Activated T-cell treated with anti-CD3 and anti-CD28 coated beads for 24 hours (primary cell): Measurements from ENCODE around the gene RBP5.
A peak's percentile ranks its signal among the peaks of the same experiment; 100 is the strongest.

Source experiments
- DNase-seq: peaks from one replicate; pipeline ENCODE4 v3.0.0-alpha.2; 2020; ENCODE audit warnings: low read depth

RBP5 gene

DNA sequence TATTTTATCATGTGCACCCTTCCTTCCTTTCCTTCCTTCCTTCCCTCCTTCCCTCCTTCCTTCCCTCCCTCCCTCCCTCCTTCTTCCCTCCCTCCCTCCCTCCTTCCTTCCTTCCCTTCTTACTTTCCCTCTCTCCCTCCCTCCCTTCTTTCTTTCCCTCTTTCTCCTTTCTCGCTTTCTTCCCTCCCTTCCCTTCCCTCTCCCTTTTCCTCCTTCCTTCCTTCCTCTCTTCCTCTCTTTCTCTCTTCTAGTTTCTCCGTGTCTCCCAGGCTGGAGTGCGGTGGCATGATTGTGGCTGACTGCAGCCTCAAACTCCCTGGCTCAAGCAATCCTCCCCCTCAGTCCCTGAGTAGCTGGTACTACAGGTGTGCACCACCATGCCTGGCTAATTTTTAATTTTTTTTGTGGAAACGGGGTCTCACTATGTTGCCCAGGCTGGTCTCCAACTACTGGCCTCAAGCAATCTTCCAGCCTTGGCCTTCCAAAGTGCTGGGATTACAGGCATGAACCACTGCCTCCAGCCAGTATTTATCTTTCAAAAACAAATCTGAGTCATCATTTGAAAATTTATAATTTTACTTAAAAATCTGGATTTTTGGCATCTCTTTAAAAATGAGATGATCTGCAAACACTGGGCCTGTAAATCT is 27.5 kb downstream of the RBP5 start:
- no peak for DNase-seq

DNA sequence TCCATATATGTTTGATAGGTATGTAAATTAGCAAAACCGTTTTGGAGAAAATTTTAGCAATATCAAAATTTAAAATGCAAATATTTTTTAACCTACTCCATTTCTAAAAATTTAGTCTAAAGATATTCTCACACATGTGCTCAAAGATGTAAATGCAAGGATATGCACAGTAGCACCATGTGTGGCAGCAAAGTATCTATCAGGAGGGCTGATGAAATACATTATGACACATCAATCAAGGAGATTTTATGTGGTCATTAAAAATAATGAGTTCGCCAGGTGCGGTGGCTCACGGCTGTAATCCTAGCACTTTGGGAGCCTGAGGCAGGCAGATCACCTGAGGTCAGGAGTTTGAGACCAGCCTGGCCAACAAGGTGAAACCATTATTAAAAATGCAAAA is 28.4 kb downstream of the RBP5 start:
- no peak for DNase-seq

DNA sequence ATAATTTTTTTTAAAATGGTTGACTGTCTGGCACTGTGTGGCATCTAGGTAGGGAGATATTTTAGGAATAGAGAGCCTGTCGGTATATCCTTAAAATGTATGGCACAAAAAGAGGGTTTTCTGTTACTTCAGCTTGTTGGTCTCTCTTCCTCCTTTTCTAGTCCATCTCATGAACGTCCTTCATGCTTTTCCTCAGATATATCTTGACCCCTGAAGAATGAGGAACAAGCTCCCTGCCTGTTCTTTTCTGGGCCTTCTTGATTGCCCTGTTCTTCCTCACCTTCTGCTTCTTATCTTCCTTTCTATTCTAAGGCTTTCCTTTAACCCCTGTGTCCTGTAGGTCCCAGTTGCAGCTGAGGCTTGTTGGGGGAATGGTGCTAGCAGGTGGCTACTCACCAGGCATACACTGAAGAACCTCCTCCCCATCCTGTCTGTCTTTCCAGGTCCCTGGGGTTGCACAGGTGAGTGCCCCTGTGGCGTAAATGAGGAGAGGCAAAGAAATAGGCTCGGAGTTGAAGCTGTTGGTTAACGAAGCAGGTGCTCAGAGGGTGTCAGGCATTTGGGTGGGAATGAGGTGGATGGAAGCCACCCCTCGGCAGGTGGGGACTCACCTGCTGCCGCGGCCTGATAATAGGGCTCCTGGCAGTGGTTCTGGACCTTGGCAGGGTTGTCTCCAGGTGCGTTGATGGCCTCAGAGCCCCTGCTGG is 29.2 kb downstream of the RBP5 start:
- DNase-seq: no peak

DNA sequence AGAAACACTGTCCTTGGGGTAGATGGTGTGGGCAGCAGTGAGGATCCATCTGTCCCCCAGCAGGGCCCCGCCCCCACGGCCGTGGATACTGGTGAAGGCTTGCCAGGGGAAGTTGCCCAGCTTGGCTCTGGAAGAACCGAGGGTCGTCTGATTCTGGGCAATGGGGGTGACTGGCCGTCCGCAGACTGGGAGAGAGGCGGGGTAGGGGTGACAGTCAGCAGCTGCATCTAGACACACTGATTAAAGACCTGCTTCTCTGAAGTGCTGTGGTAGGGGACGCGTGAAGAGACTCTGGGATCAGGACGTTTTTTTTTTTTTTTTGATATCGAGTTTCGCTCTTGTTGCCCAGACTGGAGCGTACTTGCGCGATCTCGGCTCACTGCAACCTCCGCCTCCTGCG is 31.7 kb downstream of the RBP5 start:
- no peak for DNase-seq

DNA sequence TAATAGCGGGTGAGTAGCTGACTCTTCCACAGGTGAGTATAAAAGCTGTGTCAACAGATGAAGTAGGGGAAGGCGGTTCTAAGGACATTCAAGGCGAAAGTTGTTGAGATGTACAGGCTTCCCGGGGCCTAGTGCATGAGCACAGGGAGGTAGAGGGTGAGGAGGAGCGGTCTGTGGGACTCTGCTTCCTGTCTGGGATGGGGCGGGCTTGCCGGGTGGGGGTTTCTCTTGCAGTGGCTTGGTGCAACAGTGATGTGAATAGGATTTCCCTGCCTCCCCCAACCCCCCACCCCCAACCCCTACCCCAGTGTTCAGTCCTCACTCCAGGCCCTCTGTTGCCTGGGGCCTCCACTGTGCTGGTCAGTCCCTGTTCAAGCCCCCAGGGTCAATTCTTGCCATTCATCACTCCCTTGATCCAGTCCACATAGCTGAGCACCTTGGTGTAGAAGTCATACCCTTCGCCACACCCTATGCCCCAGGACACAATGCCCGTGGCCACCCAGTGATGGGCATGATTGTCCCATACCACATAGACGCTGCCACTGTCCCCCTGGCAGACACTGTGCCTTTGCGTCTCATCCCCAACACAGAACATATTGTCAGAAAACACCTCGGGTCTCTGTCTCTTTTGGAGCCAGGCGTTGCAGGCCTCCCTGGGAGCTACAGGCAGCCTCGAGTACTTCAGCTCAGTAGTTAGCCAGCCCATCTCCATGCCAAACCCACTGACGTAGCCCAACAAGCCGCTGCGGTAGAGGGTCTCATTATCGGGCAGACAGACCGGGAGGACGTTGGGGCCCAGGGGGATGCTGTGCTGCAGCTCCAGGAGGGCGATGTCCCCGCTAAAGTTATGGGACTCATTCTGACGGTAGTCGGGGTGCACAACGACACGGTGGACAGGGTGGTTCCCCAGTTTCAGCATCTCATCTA is 32.4 kb downstream of the RBP5 start:
- DNase-seq: no peak

DNA sequence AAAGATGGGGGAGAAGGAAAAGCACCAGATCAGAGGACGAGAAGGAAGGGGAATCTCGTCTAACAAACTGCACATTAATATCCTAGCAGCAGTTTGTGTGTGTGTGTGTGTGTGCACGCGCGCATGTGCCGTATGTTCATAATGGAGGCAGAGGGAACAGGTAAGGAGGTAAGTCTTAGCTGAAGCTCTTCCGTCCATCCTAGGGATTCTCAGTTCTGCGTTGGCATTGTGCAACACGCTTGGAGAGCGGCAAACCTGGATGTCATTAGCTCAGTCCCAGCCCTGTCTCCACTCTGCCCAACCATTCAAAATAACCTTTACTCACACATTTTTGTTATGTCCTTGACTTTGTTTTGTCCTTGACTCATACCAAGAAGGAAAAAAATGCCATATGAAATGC is 34.8 kb downstream of the RBP5 start:
- no peak for DNase-seq

DNA sequence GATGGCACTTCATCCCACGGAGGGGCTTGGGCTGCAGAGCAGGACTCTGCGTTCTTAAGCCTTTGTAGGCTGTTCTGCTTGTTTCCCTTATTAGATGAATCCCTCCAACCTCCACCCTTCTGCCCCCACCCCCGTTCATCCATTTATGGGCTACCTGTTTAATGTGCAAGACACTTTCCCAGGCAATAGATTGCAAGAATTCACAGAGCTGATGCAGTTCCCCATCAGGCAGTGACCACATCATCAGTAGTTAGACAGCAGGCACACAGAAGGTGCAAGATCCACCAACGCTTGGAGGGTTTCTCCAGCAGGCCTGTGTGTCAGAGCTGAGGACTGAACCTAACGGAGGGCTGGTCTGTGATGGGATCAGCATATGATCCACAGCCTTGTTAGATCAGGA is 35.2 kb downstream of the RBP5 start:
- DNase-seq: no peak

DNA sequence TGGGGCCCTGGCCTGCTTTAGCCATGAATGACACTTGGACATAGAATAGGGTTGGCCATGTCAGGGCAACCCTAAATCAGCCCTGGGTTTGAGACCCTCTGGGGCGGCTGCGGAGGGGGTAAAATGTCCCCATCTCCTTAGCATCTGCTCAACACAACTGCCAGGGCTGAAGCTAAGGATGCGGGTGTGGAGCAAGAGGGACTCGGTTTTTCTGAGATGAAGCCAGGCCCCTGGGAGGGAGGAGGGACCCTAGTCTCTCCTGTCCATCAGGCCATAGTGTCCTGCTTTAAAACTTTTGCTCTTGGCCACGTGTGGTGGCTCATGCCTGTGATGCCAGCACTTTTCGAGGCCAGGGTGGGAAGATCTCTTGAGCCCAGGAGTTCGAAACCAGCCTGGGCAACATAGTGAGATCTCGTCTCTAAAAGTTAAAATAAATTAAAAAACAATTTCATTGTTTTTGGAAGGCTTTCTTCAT is 35.7 kb downstream of the RBP5 start:
- DNase-seq: no peak

DNA sequence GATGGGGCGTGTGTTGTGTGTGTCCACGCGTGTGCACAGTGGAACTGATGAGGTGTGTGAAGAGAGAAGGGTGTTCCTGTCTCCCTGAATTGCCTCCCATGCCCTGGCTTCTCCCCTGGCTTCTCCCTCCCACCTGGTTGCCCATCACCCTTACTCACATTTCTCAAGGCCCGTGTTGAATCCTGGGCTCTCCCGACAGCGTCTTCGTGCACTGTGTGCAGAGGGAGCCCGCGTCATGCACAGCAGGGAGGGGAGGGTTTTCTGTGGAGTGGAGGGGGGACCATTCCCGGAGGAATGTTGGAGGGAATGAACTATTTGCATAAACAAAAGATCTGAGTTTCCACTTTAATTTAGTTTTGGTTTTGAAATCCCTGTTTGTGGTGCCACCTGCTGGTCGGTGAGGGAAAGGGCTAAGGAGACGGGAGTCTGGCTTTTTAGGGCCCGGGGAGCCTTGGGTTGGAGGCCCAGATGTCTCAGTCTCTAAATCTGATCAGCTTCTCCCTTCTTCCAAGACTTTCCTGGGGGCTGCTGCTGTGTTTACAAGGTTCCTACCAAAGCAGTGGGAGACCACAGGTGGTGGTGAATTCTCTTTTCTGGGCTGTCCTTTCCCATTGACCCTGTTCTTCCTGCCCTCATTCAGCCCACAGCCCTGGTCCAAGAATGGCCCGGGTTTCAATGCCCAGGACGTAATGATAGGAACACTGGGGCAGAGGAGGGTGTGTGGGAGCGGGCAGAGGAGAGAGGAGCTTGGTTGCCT is 36.3 kb downstream of the RBP5 start, which contains the start of gene C1R:
C1R (minus strand) TSS at position 217 of the 757 bp plus-strand sequence; CDS start at position 160, 57 bp downstream.
- peak; percentile 58 for DNase-seq

DNA sequence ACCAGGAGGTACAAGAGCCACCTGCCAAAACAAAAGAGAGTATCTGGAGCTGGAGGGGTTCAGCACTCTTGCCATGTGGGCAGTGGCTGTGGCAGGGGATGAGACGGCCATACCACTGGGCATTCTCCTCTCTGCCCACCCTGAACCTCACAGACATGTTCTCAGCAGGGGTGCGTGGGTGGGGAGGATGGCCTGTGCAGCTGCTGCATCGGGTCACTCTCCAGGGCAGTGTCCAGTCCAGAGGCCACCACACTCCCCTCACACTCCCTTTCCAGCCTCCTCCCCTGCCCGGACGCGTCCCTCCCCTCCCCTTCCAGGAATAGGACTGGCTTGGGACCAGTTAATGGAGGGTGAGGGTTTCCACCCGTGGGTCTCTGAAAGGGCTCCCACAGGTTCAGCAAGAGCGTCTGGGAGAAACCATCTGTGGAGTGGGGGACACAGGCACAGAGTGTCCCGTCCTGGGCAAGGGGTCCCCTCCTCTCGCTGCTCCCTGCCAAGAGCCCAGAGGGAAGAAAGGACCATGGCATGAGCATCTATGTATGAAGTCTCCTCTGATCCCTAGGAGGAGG is 36.9 kb downstream of the RBP5 start:
- no peak for DNase-seq

DNA sequence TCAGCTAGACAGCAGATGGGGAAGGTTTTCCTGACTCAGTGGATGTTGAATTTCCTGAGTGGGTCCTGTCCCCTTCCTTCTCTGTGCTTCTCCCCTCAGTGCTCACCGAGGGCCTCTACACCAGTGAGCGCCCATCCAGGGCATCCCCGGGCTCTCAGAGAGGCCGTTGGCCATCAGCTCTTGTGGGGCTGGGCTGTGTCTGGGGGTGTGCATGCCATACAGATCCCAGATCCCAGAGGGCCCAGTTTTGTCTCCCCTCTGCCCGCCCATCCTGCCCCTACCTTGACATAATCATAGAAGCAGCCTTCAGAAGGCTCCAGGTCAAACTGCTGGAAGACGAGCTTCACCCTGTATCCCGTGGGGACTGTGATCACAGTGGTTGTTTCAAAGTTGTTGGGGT is 37.5 kb downstream of the RBP5 start:
- no peak for DNase-seq

DNA sequence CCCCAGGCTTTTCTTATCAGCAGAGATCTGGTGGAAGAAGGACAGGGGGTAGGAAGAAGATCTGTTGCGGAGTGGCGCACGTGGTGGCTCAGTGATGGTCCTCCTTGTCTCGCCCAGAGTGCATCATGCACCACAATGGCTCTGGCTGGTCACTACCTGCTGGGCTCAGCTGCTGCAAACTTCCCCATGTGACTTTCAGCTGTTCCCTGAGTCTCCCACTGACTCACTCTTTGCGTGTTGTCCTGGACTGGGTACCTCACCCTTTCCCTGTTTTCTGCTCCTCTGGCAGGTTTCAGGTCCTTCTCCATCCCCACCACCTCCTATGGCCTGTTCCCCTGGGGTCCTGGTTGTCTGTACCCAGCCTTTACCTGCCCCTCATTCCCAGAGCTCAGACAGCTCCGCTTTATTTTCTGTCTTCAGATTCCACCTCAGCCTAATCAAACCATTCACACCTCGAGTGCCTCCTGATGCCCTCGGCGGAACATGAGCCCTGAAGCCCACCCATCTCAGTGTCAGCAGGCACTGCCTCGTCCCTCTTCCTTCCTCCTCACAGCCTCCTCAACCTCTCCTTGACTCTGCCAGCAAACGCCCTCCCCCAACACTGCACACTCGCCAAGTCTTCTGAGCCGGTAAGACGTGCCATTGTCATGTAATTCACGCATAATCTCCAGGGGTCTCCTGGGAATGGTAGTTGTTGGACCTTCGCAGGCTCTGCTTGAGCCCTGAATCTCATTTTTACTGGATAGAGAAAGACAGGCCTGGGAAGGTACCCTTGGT is 38.3 kb downstream of the RBP5 start:
- no peak for DNase-seq

DNA sequence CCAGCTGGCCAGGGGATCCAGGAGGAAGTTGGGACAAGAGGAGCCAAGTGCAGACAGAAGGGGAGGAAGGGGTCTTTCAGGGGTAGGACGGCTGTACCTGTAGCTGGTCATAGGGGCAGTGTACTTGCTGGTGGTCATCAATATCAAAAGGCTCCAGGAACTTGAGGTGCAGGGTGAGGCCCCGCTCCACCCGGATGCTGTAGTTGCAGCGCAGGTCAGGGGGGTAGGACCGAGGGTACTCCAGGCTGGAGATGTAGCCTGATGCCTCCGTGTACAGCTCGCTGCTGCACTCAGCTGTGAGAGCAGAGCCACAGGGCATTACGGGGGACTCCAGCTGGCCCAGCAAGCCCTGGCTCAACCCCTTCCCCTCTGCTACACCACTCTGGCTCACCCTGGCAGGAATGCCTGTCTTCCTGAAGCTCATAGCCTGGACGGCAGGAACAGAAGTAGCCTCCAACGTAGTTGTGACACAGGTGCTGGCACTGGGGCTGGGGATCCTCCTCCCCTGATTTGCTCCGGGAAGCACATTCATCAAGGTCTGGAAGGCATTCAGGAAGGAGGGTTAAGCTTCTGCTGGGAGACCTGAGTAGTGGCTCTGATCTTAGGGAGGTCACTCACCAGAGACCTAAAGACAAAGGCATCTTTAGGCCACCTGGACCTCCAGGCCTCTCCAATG is 39.4 kb downstream of the RBP5 start:
- DNase-seq: no peak

DNA sequence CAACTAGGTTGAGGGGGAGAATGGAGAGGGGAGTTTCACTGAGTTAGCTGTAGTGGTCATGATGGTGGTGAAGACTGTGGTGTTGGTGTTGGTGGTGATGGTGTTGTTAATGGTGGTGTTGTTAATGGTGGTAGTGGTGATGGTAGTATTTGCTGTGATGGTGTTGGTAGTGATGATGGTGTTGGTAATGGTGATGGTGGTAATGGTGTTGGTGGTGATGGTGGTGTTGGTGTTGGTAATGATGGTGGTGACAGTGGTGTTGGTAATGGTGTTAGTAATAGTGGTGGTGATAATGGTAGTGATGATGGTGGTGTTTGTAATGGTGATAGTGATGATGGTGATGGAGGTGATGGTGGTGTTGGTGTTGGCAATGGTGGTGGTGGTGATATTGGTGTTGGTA is 45.6 kb downstream of the RBP5 start:
- no peak for DNase-seq

DNA sequence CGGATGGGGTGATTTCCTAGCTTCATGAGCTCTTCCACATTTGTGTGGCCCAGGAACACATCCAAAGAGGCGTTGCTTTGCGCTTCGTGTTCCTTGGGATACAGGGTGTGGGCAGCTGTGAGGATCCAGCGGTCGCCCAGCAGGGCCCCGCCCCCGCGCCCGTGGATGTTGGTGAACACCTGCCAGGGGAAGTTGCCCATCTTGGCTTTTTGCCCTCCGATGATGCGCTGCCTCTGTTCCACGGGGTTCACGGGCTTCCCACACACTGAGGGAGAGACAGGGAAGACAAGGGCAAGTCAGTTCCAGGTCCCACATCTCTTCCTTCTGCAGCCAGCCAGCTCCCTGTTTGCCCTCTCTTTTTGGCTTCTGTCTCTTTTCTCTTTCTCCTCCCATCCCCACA is 47.7 kb downstream of the RBP5 start:
- no peak for DNase-seq

DNA sequence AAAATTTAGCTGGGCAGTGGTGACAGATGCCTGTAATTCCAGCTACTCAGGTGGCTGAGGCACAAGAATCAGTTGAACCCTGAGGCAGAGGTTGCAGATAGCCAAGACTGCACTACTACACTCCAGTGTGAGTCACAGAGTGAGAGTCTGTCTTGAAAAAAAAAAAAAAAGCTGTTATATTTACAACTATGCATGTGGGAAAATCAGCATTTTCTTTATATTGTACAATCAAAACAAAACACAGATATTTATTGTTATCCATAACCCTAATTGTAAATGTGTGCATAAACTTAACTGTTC is 48.9 kb downstream of the RBP5 start:
- no peak for DNase-seq

DNA sequence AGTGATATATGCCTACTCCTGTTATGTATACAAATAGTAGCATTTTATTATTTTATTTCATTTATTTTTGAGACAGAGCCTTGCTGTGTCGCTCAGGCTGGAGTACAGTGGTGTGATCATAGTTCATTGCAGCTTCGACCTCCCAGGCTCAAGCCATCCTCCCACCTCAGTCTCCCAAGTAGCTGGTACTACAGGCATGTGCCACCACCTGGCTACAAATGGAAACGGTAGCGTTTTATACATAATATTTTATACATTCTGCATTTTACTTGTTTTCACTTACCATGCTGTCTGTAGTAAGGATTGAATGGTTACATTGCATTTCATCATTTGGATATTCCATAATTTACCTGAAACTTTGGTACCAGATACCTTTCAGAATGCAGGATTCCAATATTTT is 50.5 kb downstream of the RBP5 start:
- no peak for DNase-seq

DNA sequence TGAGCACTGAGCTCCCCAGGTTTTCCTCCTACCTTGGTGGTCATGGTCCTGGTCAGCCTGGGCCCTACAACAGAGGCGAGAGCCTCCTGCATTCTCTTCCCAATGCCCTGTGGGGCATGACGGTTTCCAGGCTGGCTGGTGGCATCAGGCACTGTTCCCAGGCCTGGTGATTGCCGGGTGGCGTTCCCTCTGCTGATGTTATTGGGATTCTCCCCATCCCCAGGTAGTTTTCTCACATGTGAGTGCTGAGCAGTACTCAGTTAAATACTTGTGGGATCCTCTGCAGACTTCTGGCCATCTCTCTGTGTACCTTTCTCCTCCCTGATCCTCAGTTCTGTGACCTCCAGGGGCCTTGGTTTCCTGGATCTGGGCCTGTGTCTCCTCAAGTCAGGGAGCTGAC is 52.2 kb downstream of the RBP5 start:
- DNase-seq: no peak

DNA sequence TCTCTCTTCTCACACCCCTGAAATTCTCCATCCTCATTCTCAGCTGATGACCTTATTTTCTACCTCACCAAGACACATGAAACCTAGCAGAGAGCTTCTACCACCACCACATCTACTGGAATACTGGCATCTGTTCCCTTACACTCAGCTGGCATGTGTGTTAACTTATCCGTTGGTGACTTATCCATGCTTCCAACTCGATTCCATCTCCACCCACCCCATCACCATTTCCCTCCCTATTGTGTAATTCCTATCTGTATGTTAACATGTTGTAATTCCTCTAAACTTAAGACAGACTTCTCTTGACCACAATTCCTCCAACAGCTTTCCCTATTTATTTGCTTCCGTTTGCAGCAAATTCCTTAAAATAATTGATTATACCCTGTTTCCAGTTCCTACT is 52.8 kb downstream of the RBP5 start:
- DNase-seq: no peak

DNA sequence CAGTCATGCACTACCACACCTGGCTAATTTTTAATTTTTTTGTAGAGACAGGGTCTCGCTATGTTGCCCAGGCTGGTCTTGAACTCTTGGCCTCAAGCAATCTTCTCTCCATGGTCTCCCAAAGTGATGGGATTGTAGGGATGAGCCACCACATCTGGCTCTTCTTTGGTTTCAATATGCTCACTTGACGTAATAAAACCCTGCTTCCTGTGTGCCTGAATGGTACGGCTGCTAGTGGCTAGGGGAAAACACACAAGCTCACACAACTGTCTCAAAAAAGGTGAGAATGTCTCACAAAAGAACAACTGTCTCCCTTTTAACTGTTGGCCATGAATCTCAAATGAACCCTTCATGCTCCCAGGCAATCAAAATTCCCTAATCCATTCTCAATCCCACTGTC is 53.2 kb downstream of the RBP5 start:
- no peak for DNase-seq

DNA sequence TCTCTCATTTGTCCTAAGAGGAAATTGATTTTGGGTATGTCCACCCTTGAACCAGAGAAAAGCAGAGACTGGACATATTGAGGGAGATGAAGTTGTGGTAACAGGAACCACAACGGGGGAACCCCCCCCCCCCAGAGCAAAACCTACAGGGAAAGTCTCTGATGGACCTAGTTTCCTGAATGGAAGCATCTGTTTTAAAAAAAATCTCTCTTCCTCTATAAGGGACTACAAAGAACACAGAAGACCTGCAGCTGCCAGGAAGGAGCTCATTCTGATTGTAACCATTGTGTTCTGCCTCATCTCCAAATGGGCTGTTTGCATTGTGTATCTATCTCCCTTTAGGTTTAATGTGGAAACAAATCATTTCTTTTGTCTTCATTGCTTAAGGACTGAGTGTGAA is 54.7 kb downstream of the RBP5 start:
- DNase-seq: no peak
